ENCODE data around the gene LEMD1.

Gene LEMD1

GRCh38 chr1:205348554-205349487, 73.0 kb downstream of the LEMD1 start:
- Histone ChIP-seq H3K9ac (ENCODE audit: low read length) (no peak overlapping the region), H3K4me1 (ENCODE audit: insufficient read depth, low read length, severe bottlenecking) (no peaks in the 10 kb centered on the region), H3K9me2 (ENCODE audit: low read depth, low read length) (no peaks in the 10 kb centered on the region), H3K27ac (ENCODE audit: low read depth, low read length, poor library complexity, severe bottlenecking) (no peak overlapping the region), H3K4me3 (ENCODE audit: low read depth, low read length, poor library complexity, severe bottlenecking) (no peak overlapping the region), H2AFZ (ENCODE audit: low read length) (no peak overlapping the region), H3K36me3 (ENCODE audit: insufficient read depth, low read length) (no peaks in the 10 kb centered on the region), H3K79me2 (ENCODE audit: insufficient read depth, low read length) (no peaks in the 10 kb centered on the region), H3F3A (ENCODE audit: insufficient read depth, low read length) (no peaks in the 10 kb centered on the region), H4K20me1 (ENCODE audit: insufficient read depth, low read length) (no peaks in the 10 kb centered on the region), H3K9me3 (ENCODE audit: low read length) (no peaks in the 10 kb centered on the region), H3K4me2 (ENCODE audit: low read length) (no peak overlapping the region), H3K27me3 (ENCODE audit: insufficient read depth, low read length) (peaks cover 5% of the 10 kb centered on the region; the same call in 1 of the 2 replicates)
- TF ChIP-seq EZH2 (IDR thresholded peaks at IDR 0.05; ENCODE audit: borderline replicate concordance, low read length) (no peak), CTCF (IDR thresholded peaks at IDR 0.05; ENCODE audit: low read length) (no peak)

DNA sequence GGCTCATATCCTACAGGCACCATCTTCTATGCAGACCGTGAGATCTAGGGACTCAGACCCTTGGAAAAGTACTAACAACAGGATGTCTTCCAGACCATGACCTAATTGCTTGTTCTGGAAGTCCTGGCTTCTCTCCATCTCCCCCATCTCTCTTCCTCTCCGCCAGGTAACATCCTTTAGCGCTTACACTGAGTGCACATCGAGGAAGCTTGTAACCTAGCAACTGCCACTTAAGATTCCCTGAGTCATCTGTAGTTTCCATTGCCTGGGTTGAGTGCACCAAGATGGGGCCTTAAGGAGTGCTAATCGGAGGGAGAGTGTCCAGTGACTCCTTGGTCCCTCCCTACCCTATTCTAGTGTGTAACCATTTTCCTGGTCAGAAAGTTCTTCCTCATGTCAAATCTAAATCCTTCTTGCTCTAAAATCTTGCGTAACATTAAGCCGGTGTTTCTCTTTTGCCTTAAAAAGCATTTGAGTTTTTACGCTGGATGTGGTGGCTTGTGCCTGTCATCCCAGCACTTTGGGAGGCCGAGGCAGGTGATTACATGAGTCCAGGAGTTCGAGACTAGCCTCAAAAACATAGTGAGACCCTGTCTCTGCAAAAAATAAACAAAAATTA, 74.8 kb downstream of the LEMD1 start:
- H3K27me3 ChIP-seq (ENCODE audit: insufficient read depth, low read length): peaks cover 5% of the 10 kb centered on the region; the same call in 1 of the 2 replicates
- no peak overlapping the region for H3K9ac ChIP-seq (ENCODE audit: low read length)
- H3K79me2 ChIP-seq (ENCODE audit: insufficient read depth, low read length): no peaks in the 10 kb centered on the region
- H3K27ac ChIP-seq (ENCODE audit: low read depth, low read length, poor library complexity, severe bottlenecking): no peak overlapping the region
- no peaks in the 10 kb centered on the region for H3K9me3 ChIP-seq (ENCODE audit: low read length)
- H3K36me3 ChIP-seq (ENCODE audit: insufficient read depth, low read length): no peaks in the 10 kb centered on the region
- no peak overlapping the region for H2AFZ ChIP-seq (ENCODE audit: low read length)
- H3K4me2 ChIP-seq (ENCODE audit: low read length): no peak overlapping the region
- H3K4me1 ChIP-seq (ENCODE audit: insufficient read depth, low read length, severe bottlenecking): no peaks in the 10 kb centered on the region
- no peaks in the 10 kb centered on the region for H3K9me2 ChIP-seq (ENCODE audit: low read depth, low read length)
- no peaks in the 10 kb centered on the region for H3F3A ChIP-seq (ENCODE audit: insufficient read depth, low read length)
- H3K4me3 ChIP-seq (ENCODE audit: low read depth, low read length, poor library complexity, severe bottlenecking): no peak overlapping the region
- no peaks in the 10 kb centered on the region for H4K20me1 ChIP-seq (ENCODE audit: insufficient read depth, low read length)
- TF ChIP-seq EZH2 (IDR thresholded peaks at IDR 0.05; ENCODE audit: borderline replicate concordance, low read length): no peak

DNA sequence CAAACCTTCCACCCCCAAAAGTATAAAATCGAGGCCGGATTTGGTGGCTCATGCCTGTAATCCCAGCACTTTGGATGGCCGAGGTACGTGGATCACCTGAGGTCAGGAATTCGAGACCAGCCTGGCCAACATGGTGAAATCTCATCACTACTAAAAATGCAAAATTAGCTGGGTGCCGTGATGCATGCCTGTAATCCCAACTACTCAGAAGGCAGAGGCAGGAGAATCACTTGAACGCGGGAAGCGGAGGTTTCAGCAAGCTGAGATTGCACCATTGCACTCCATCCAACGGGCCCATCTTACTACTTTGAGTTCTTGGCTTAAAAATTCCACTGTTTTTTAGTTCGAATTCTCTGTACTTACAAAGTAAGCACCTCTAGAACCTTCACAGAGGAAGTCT, 76.1 kb downstream of the LEMD1 start:
- Histone ChIP-seq H3K36me3 (ENCODE audit: insufficient read depth, low read length) (no peaks in the 10 kb centered on the region), H3K27me3 (ENCODE audit: insufficient read depth, low read length) (peaks cover 2% of the 10 kb centered on the region; the same call in 1 of the 2 replicates), H3K9me2 (ENCODE audit: low read depth, low read length) (no peaks in the 10 kb centered on the region)

More for the DNA sequence above, 76.1 kb downstream of the LEMD1 start:
- H3K9ac ChIP-seq (ENCODE audit: low read length): no peak overlapping the region
- no peaks in the 10 kb centered on the region for H3K4me1 ChIP-seq (ENCODE audit: insufficient read depth, low read length, severe bottlenecking)
- no peak overlapping the region for H2AFZ ChIP-seq (ENCODE audit: low read length)
- TF ChIP-seq EZH2 (IDR thresholded peaks at IDR 0.05; ENCODE audit: borderline replicate concordance, low read length) (no peak), CTCF (IDR thresholded peaks at IDR 0.05; ENCODE audit: low read length) (no peak)
- H4K20me1 ChIP-seq (ENCODE audit: insufficient read depth, low read length): no peaks in the 10 kb centered on the region
- no peaks in the 10 kb centered on the region for H3K79me2 ChIP-seq (ENCODE audit: insufficient read depth, low read length)
- no peak overlapping the region for H3K27ac ChIP-seq (ENCODE audit: low read depth, low read length, poor library complexity, severe bottlenecking)
- H3F3A ChIP-seq (ENCODE audit: insufficient read depth, low read length): no peaks in the 10 kb centered on the region
- H3K4me3 ChIP-seq (ENCODE audit: low read depth, low read length, poor library complexity, severe bottlenecking): no peak overlapping the region
- H3K9me3 ChIP-seq (ENCODE audit: low read length): no peaks in the 10 kb centered on the region
- H3K4me2 ChIP-seq (ENCODE audit: low read length): no peak overlapping the region
